ENCODE measurements around the gene EIF3B. TPM values are rescaled to one million over a fixed set of nuclear protein-coding genes. Genes with fewer than 3 reads are reported as not detected.

Gene EIF3B
- total RNA-seq, 1 experiment from 2014 or later, result 299 TPM

Other genes starting within 250 kb of the EIF3B start
- gene MAD1L1, start 121.9 kb upstream of the EIF3B start, total RNA-seq (2014; rRNA removed; shearing (Covaris generic); ENCODE audit: low replicate concordance), result 58.7 and 65.1 TPM in 2 replicates
- gene MRM2, start 112.6 kb upstream of the EIF3B start, total RNA-seq (2014; rRNA removed; shearing (Covaris generic); ENCODE audit: low replicate concordance), result 28.0 and 32.2 TPM in 2 replicates
- gene NUDT1, start 112.6 kb upstream of the EIF3B start, total RNA-seq (2014; rRNA removed; shearing (Covaris generic); ENCODE audit: low replicate concordance), result 46.6 and 68.4 TPM in 2 replicates
- 14.3 and 26.8 TPM in 2 replicates for gene SNX8, start 40.4 kb upstream of the EIF3B start, total RNA-seq (2014; rRNA removed; shearing (Covaris generic); ENCODE audit: low replicate concordance)
- gene CHST12, start 48.8 kb downstream of the EIF3B start, total RNA-seq (2014; rRNA removed; shearing (Covaris generic); ENCODE audit: low replicate concordance), result 6.2 and 25.5 TPM in 2 replicates
- gene GRIFIN, start 121.6 kb downstream of the EIF3B start, total RNA-seq (2014; rRNA removed; shearing (Covaris generic); ENCODE audit: low replicate concordance), result not detected in 2 replicates
- 2.9 and 6.0 TPM in 2 replicates for gene LFNG, start 164.9 kb downstream of the EIF3B start, total RNA-seq (2014; rRNA removed; shearing (Covaris generic); ENCODE audit: low replicate concordance)
- 43.2 and 59.7 TPM in 2 replicates for gene BRAT1, start 200.7 kb downstream of the EIF3B start, total RNA-seq (2014; rRNA removed; shearing (Covaris generic); ENCODE audit: low replicate concordance)
- 8.6 and 18.2 TPM in 2 replicates for gene IQCE, start 204.2 kb downstream of the EIF3B start, total RNA-seq (2014; rRNA removed; shearing (Covaris generic); ENCODE audit: low replicate concordance)

Measured in MG63 (cell line).